NT2/D1 (cell line): ENCODE data around the gene ABR.
"Not testable (repeated sequence)": the region's sequence is repeated elsewhere in the genome, so short reads cannot be mapped to it uniquely, and the experiment has no call there.

Source experiments
- DNase-seq: peaks from one replicate; pipeline ENCODE4 v3.0.0-alpha.2; 2011; ENCODE audit warnings: low read depth, low spot score
- H3K27me3 ChIP-seq: 2 replicates; pipeline ENCODE4 v1.6.0; 2011; ENCODE audit warnings: mild to moderate bottlenecking; ENCODE audit not compliant: insufficient read length, insufficient read depth
- H3K36me3 ChIP-seq: 2 replicates; pipeline ENCODE4 v1.6.1; 2011; ENCODE audit warnings: mild to moderate bottlenecking, low read length, mixed read lengths; ENCODE audit not compliant: insufficient read depth, insufficient read length
- H3K4me1 ChIP-seq: 2 replicates; pipeline ENCODE4 v1.5.1; 2011; ENCODE audit not compliant: insufficient read depth, insufficient read length
- H3K4me3 ChIP-seq: 2 replicates; pipeline ENCODE4 v1.5.1; 2011; ENCODE audit warnings: low read depth; ENCODE audit not compliant: insufficient read length
- H3K9ac ChIP-seq: 2 replicates; pipeline ENCODE4 v1.6.0; 2011; ENCODE audit warnings: low read depth; ENCODE audit not compliant: insufficient read length
- H3K9me3 ChIP-seq: 2 replicates; pipeline ENCODE4 v1.5.1; 2011; ENCODE audit warnings: mild to moderate bottlenecking, low read length; ENCODE audit not compliant: insufficient read depth
- SUZ12 ChIP-seq: IDR thresholded peaks from 2 replicates; pipeline ENCODE4 v1.6.1; 2011; ENCODE audit not compliant: insufficient read length, insufficient read depth; ENCODE audit errors: extremely low read depth
- YY1 ChIP-seq: IDR thresholded peaks from 2 replicates; pipeline ENCODE4 v1.6.1; 2011; ENCODE audit not compliant: insufficient read length, insufficient read depth
- ZNF274 ChIP-seq: IDR thresholded peaks from 2 replicates; pipeline ENCODE4 v1.6.1; 2011; ENCODE audit warnings: mild to moderate bottlenecking, low read depth, low read length

The ABR gene

GRCh38 chr17:1047177-1047878 lies 132.5 kb downstream of the ABR start:
- no peak for TF ChIP-seq ZNF274
- no peak for TF ChIP-seq YY1
- TF ChIP-seq SUZ12 = no peak
- H3K9ac ChIP-seq = no peak overlapping the region

DNA sequence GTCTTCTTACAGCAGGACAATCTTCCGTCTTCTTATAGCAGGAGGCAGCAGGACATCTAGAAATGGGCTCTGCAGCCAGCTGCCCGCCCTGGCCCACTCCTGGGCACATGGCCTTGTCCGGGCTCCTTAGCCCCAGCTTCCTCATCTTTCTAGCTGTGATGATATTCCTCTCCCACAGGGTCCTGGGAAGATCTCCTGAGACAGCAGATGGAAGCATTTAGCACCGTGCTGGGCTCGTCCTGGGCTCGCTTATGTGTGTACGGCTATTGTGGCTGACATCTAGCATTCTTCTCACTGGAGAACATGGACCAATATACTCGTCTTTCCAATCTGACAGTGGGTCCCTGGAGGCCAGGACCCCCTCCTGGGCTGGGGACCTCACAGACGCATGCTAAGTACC lies 134.3 kb downstream of the ABR start:
- Histone ChIP-seq H3K36me3 (peaks cover 28% of the 10 kb centered on the region), H3K4me3 (no peak overlapping the region), H3K27me3 (no peaks in the 10 kb centered on the region), H3K4me1 (peaks cover 2% of the 10 kb centered on the region), H3K9ac (no peak overlapping the region), H3K9me3 (no peaks in the 10 kb centered on the region; the same call in 1 of the 2 replicates)
- DNase-seq = no peak
- TF ChIP-seq YY1 (no peak), ZNF274 (no peak), SUZ12 (no peak)

More at GRCh38 chr17:1047177-1047878, 132.5 kb downstream of the ABR start:
- H3K4me3 ChIP-seq = no peak overlapping the region
- no peaks in the 10 kb centered on the region; the same call in 1 of the 2 replicates for H3K9me3 ChIP-seq
- no peaks in the 10 kb centered on the region for H3K27me3 ChIP-seq
- H3K36me3 ChIP-seq = peaks cover 29% of the 10 kb centered on the region
- no peak for DNase-seq
- peaks cover 2% of the 10 kb centered on the region for H3K4me1 ChIP-seq

DNA sequence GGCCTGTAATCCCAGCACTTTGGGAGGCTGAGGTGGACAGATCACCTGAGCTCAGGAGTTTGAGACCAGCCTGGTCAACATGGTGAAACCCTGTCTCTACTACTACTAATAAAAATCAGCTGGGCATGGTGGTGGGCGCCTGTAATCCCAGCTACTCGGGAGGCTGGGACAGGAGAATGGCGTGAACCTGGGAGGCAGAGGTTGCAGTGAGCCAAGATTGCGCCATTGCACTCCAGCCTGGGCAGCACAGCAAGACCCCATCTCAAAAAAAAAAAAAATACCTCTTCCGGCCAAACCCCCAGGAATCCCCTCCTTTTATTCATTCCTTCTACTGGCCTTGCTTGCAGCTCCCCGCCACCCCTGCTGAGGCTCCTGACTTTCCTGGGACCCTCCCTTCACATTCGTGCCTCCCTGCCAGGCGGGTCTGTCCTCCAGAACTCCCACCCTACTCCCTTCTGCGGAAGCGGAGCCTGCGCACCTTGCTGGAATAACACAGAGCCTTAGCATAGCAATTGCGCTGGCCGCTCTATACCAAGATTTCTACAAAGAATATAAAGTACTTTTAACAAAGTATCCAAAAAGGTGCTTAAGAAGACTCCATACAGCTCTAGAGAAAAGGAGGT lies 135.3 kb downstream of the ABR start:
- not testable (repeated sequence) for H3K27me3 ChIP-seq, H3K9me3 ChIP-seq, DNase-seq, H3K9ac ChIP-seq, H3K4me1 ChIP-seq, H3K4me3 ChIP-seq
- H3K36me3 ChIP-seq = peaks cover 19% of the 10 kb centered on the region

DNA sequence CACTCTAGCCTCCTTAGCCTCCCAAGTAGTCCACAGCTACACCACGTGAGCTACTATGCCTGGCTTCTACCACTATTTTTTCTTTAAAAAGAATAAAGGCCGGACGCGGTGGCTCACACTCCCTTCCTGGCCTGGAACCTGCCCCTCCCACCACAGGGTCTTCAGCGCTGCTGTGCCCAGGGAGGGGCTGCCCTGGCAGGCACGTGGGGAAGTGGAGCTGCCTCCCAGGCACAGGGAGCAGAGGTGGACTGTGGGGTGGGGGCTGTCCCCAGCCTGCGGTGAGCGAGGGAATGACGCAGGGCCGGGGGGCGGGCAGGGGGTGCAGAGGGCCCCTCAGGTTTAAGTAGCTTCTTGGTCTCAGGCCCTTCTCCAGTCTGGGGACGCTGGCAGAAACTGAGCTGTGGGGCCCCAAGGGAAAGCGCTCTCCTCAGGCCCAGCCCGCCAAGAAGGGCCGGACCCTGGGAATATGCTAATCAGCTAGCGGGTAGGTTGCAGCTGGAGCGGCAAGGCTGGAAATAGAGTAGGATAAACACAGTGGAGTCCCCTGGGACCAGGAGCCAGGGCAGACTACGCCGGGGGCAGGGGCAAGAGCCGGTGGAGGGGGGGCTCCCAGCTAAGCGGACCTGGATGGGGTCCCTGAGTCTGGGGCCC lies 136.1 kb downstream of the ABR start:
- peak; percentile 16 for DNase-seq
- peak overlapping the region; percentile 21 for H3K9ac ChIP-seq
- H3K36me3 ChIP-seq = peaks cover 12% of the 10 kb centered on the region
- TF ChIP-seq SUZ12 (no peak), YY1 (no peak), ZNF274 (no peak)
- no peak overlapping the region for H3K4me3 ChIP-seq
- no peaks in the 10 kb centered on the region for H3K27me3 ChIP-seq
- peaks cover 2% of the 10 kb centered on the region for H3K4me1 ChIP-seq
- no peaks in the 10 kb centered on the region; the same call in 1 of the 2 replicates for H3K9me3 ChIP-seq

DNA sequence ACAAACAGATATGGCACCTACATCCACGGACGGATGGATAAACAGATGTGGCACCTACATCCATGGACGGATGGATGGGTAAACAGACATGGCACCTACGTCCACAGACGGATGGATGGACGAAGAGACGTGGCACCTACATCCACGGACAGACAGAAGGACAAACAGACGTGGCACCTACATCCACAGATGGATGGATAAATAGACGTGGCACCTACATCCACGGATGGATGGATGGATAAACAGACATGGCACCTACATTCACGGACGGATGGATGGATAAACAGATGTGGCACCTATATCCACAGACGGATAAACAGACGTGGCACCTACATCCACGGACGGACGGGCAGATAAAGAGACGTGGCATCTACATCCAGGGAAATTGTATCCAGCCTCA lies 137.3 kb downstream of the ABR start:
- Histone ChIP-seq H3K9me3 (no peaks in the 10 kb centered on the region; the same call in 1 of the 2 replicates), H3K27me3 (no peaks in the 10 kb centered on the region), H3K9ac (no peak overlapping the region), H3K4me3 (no peak overlapping the region), H3K4me1 (peaks cover 10% of the 10 kb centered on the region), H3K36me3 (peaks cover 12% of the 10 kb centered on the region)
- TF ChIP-seq ZNF274 = no peak
- no peak for TF ChIP-seq SUZ12
- no peak for TF ChIP-seq YY1
- no peak for DNase-seq

GRCh38 chr17:1041746-1042145 lies 138.0 kb downstream of the ABR start:
- no peak overlapping the region for H3K9ac ChIP-seq
- no peak overlapping the region for H3K4me3 ChIP-seq
- no peak for DNase-seq
- TF ChIP-seq ZNF274 (no peak), YY1 (no peak), SUZ12 (no peak)
- H3K27me3 ChIP-seq = no peaks in the 10 kb centered on the region
- H3K4me1 ChIP-seq = peaks cover 7% of the 10 kb centered on the region
- H3K36me3 ChIP-seq = peaks cover 12% of the 10 kb centered on the region
- H3K9me3 ChIP-seq = no peaks in the 10 kb centered on the region; the same call in 1 of the 2 replicates

GRCh38 chr17:1040216-1040600 lies 139.6 kb downstream of the ABR start:
- no peak overlapping the region for H3K4me3 ChIP-seq
- H3K9me3 ChIP-seq = no peaks in the 10 kb centered on the region; the same call in 1 of the 2 replicates
- peak overlapping the region; percentile 26 for H3K9ac ChIP-seq
- H3K27me3 ChIP-seq = no peaks in the 10 kb centered on the region
- H3K36me3 ChIP-seq = peaks cover 9% of the 10 kb centered on the region
- no peak for DNase-seq
- H3K4me1 ChIP-seq = peaks cover 11% of the 10 kb centered on the region
- no peak for TF ChIP-seq SUZ12
- no peak for TF ChIP-seq YY1
- no peak for TF ChIP-seq ZNF274
